Measurements from ENCODE around the gene MEIS1.

GRCh38 chr2:66414896-66415295, 20.0 kb upstream of the MEIS1 start:
- TF ChIP-seq CTCF (conservative IDR thresholded peaks at IDR 0.05; ENCODE audit: low read depth, low read length) (no peak), EZH2 (IDR thresholded peaks at IDR 0.05; ENCODE audit: borderline replicate concordance, low read depth, low read length, poor library complexity, severe bottlenecking) (no peak)
